Measurements from ENCODE around the gene FIGNL2.
"Not testable (repeated sequence)": the region's sequence is repeated elsewhere in the genome, so short reads cannot be mapped to it uniquely, and the experiment has no call there.

Gene FIGNL2

DNA sequence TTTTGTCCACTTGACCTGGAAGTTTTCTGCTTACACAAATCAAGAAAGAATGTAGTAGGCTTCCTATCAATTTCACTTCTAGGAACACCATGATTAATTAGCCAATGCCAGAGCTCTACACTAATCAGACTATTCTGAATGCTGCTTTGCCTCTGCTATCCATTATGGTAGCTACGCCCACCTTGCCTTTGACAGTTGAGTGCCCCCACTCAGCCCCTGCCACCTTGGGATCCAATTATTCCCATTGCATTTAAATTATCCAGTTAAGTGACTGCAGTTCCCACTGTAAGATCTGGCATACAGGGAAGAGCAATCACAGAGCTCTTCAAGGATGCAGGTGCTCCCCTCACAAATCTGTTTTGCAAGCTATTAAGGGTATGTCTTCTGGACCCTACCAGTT is 47.5 kb downstream of the FIGNL2 start:
- no peak overlapping the region for H3K27ac Mint-ChIP-seq
- no peaks in the 10 kb centered on the region for H3K4me1 Mint-ChIP-seq (ENCODE audit: low read depth in 2 of 2)
- H3K27me3 Mint-ChIP-seq = peaks cover 0 to 2% of the 10 kb centered on the region in 2 donors
- no peaks in the 10 kb centered on the region for H3K36me3 Mint-ChIP-seq (ENCODE audit: insufficient read depth)
- no peak overlapping the region for H3K4me3 Mint-ChIP-seq
- DNase-seq (no peak), ATAC-seq (replicated peaks) (no peak)
- no peaks in the 10 kb centered on the region for H3K9me3 Mint-ChIP-seq

- Mint-ChIP-seq H3K4me3 (no peak overlapping the region), H3K27ac (no peak overlapping the region), H3K9me3 (no peaks in the 10 kb centered on the region), H3K27me3 (no peaks in the 10 kb centered on the region), H3K36me3 (ENCODE audit: insufficient read depth) (no peaks in the 10 kb centered on the region), H3K4me1 (ENCODE audit: low read depth in 2 of 2) (no peaks in the 10 kb centered on the region)
- DNase-seq (no peak), ATAC-seq (replicated peaks) (no peak)
Measured at GRCh38 chr12:51798501-51798900, 50.0 kb downstream of the FIGNL2 start.

DNA sequence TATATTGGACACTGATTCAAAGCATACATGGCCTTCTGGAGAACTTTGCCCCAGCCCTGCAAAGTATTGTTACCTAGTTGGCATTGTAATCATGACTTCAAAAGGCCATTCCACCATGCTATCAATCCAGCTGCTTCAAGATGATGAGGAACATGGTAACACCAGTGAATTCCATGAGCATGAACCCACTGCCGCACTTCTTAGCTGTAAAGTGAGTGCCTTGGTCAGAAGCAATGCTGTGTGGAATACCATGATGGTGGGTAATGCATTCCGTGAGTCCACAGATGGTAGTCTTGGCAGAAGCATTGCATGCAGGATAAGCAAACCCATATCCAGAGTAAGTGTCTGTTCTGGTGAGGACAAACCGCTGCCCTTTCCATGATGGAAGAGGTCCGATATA is 50.5 kb downstream of the FIGNL2 start:
- not testable (repeated sequence) for H3K36me3 Mint-ChIP-seq (ENCODE audit: insufficient read depth); DNase-seq; H3K9me3 Mint-ChIP-seq; H3K27ac Mint-ChIP-seq; ATAC-seq (replicated peaks); H3K4me3 Mint-ChIP-seq; H3K4me1 Mint-ChIP-seq (ENCODE audit: low read depth in 2 of 2); H3K27me3 Mint-ChIP-seq

GRCh38 chr12:51797301-51797700 is 51.2 kb downstream of the FIGNL2 start:
- H3K9me3 Mint-ChIP-seq = no peaks in the 10 kb centered on the region
- no peak overlapping the region for H3K4me3 Mint-ChIP-seq
- H3K36me3 Mint-ChIP-seq (ENCODE audit: insufficient read depth) = no peaks in the 10 kb centered on the region
- H3K27me3 Mint-ChIP-seq = no peaks in the 10 kb centered on the region
- H3K4me1 Mint-ChIP-seq (ENCODE audit: low read depth in 2 of 2) = no peaks in the 10 kb centered on the region
- DNase-seq (no peak), ATAC-seq (replicated peaks) (no peak)
- H3K27ac Mint-ChIP-seq = no peak overlapping the region

DNA sequence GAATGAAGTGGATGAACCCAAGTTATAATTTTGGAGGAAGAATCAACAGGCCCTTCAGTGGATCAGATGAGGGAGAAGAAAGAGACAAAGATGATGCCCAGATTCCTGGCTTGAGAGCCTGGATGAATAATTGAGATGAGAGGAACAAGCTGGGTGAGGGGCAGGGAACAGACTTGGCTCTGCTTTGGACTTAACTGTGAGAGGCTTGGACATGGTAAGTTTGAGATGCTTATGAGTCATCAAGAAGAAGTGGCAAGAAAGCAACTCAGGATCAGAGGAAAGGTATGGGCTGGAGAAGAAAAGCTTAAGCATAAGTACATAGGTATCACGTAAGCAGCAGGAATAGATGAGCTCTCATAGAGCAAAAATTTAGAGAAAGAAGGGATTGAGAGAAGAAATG is 55.3 kb downstream of the FIGNL2 start:
- no peaks in the 10 kb centered on the region for H3K9me3 Mint-ChIP-seq
- H3K4me1 Mint-ChIP-seq (ENCODE audit: low read depth in 2 of 2) = no peaks in the 10 kb centered on the region
- ATAC-seq (replicated peaks) (no peak), DNase-seq (no peak)
- H3K27ac Mint-ChIP-seq = no peak overlapping the region
- no peaks in the 10 kb centered on the region for H3K36me3 Mint-ChIP-seq (ENCODE audit: insufficient read depth)
- no peaks in the 10 kb centered on the region for H3K27me3 Mint-ChIP-seq
- H3K4me3 Mint-ChIP-seq = no peak overlapping the region

DNA sequence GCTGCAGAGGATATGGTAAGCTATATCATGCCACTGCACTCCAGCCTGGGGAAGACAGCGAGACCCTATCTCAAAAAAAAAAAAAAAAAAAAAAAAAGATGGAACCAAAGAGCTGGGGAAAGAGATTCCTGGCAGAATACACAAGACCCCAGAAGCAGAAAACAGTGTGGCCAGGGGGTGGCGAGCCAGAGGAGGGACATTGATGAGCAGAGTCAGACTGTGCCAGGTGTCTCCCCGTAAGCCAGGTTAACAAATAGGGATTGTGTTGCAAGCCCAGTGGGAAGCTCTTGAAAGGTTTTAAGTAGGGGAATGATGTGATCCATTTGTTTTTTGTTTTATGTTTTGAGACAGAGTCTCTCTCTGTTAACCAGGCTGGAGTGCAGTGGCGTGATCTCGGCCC is 56.1 kb downstream of the FIGNL2 start:
- DNase-seq (no peak), ATAC-seq (replicated peaks) (no peak)
- H3K36me3 Mint-ChIP-seq (ENCODE audit: insufficient read depth) = no peaks in the 10 kb centered on the region
- no peaks in the 10 kb centered on the region for H3K4me1 Mint-ChIP-seq (ENCODE audit: low read depth in 2 of 2)
- no peak overlapping the region for H3K4me3 Mint-ChIP-seq
- peak overlapping the region in 1 of 2 donors; percentile 38 for H3K27ac Mint-ChIP-seq
- no peaks in the 10 kb centered on the region for H3K9me3 Mint-ChIP-seq
- no peaks in the 10 kb centered on the region for H3K27me3 Mint-ChIP-seq

- ATAC-seq (replicated peaks) (no peak), DNase-seq (no peak)
- H3K27me3 Mint-ChIP-seq = peaks cover 0 to 7% of the 10 kb centered on the region in 2 donors
- H3K4me3 Mint-ChIP-seq = no peak overlapping the region
- no peaks in the 10 kb centered on the region for H3K36me3 Mint-ChIP-seq (ENCODE audit: insufficient read depth)
- H3K4me1 Mint-ChIP-seq (ENCODE audit: low read depth in 2 of 2) = no peaks in the 10 kb centered on the region
- no peaks in the 10 kb centered on the region for H3K9me3 Mint-ChIP-seq
- no peak overlapping the region for H3K27ac Mint-ChIP-seq
Measured at GRCh38 chr12:51788876-51789275, 59.6 kb downstream of the FIGNL2 start.

DNA sequence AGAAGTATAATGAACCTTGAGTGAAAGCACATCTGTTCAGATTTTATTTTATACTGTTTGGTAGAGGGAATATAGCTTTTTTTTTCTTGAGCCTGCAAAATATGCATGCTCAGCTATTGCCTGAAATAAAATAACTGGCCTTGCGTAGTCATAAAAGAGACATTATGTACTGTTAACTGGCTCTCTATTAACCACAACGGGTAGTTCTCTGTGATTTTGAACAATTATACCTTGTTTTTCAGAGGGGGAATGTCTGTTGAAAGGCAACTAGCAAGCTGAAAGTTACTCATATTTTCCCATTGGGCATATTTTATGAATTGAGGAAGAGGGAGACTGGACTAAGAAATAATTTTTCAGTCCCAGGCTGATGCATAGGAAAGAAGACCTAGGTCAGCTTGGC is 62.6 kb downstream of the FIGNL2 start:
- Mint-ChIP-seq H3K4me1 (ENCODE audit: low read depth in 2 of 2) (no peaks in the 10 kb centered on the region), H3K36me3 (ENCODE audit: insufficient read depth) (no peaks in the 10 kb centered on the region), H3K4me3 (no peak overlapping the region), H3K9me3 (no peaks in the 10 kb centered on the region), H3K27ac (no peak overlapping the region), H3K27me3 (peaks cover under 1 to 22% of the 10 kb centered on the region in 2 donors)
- ATAC-seq (replicated peaks) (no peak), DNase-seq (no peak)

GRCh38 chr12:51784688-51785087 is 63.8 kb downstream of the FIGNL2 start:
- ATAC-seq (replicated peaks) = no peak

GRCh38 chr12:51779876-51780275 is 68.6 kb downstream of the FIGNL2 start:
- H3K36me3 Mint-ChIP-seq (ENCODE audit: insufficient read depth) = peaks cover 4% of the 10 kb centered on the region
- no peak overlapping the region for H3K27ac Mint-ChIP-seq
- H3K4me1 Mint-ChIP-seq (ENCODE audit: low read depth in 2 of 2) = no peaks in the 10 kb centered on the region
- DNase-seq = no peak
- no peak overlapping the region for H3K4me3 Mint-ChIP-seq
- no peaks in the 10 kb centered on the region for H3K9me3 Mint-ChIP-seq
- ATAC-seq (replicated peaks) = no peak
- H3K27me3 Mint-ChIP-seq = peaks cover 8 to 20% of the 10 kb centered on the region in 2 donors

More at GRCh38 chr12:51784688-51785087, 63.8 kb downstream of the FIGNL2 start:
- Mint-ChIP-seq H3K4me1 (ENCODE audit: low read depth in 2 of 2) (no peaks in the 10 kb centered on the region), H3K9me3 (no peaks in the 10 kb centered on the region), H3K27me3 (peaks cover 8 to 27% of the 10 kb centered on the region in 2 donors), H3K27ac (no peak overlapping the region), H3K36me3 (ENCODE audit: insufficient read depth) (no peaks in the 10 kb centered on the region), H3K4me3 (no peak overlapping the region)
- no peak for DNase-seq

DNA sequence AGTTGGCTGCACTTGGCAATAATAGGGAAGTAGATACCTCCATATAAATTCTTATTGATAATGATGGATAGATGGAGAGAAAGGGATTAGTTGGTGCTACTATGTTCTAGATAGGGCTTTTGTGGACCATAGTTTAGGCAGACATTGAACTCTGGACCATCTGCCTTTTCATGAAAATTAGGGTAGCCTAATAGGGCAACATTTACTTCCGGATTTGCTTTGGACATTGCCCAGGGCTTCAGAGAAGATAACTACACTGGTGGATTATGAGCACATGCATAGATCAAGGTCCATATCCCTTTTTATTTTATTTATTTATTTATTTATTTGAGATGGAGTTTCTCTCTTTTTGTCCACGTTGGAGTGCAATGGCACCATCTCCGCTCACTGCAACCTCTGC is 70.5 kb downstream of the FIGNL2 start:
- H3K4me1 Mint-ChIP-seq (ENCODE audit: low read depth in 2 of 2) = no peaks in the 10 kb centered on the region
- H3K27me3 Mint-ChIP-seq = peaks cover 8 to 18% of the 10 kb centered on the region in 2 donors
- H3K27ac Mint-ChIP-seq = no peak overlapping the region
- no peaks in the 10 kb centered on the region for H3K9me3 Mint-ChIP-seq
- H3K4me3 Mint-ChIP-seq = no peak overlapping the region
- DNase-seq = no peak
- no peak for ATAC-seq (replicated peaks)
- H3K36me3 Mint-ChIP-seq (ENCODE audit: insufficient read depth) = peaks cover 6% of the 10 kb centered on the region

- no peak overlapping the region for H3K27ac Mint-ChIP-seq
- no peak overlapping the region for H3K4me3 Mint-ChIP-seq
- no peak for DNase-seq
- ATAC-seq (replicated peaks) = no peak
- H3K36me3 Mint-ChIP-seq (ENCODE audit: insufficient read depth) = peaks cover 6% of the 10 kb centered on the region
- H3K27me3 Mint-ChIP-seq = peaks cover 8 to 13% of the 10 kb centered on the region in 2 donors
- H3K9me3 Mint-ChIP-seq = no peaks in the 10 kb centered on the region
- H3K4me1 Mint-ChIP-seq (ENCODE audit: low read depth in 2 of 2) = no peaks in the 10 kb centered on the region
Measured at GRCh38 chr12:51777457-51777856, 71.1 kb downstream of the FIGNL2 start.

DNA sequence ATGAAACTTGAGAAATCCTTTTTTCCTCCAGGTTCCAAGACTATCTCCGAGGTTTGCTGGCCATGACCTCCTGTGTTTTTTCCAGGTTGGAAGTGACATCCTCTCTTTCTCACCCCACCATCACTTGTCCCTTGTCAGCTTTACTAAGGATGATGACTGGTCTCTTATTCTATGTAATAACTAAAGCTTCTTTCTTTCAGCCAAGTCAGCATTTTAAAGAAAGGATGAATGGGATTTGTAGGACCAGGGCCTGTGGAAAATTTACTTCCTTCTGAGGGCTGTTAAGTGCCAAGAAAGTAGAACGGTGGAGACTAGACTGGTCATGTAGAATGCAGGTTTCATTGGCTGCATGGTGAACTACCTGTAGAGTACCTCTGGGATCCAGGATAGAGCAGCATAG is 73.6 kb downstream of the FIGNL2 start:
- H3K27me3 Mint-ChIP-seq = peaks cover 0 to 18% of the 10 kb centered on the region in 2 donors
- H3K27ac Mint-ChIP-seq = no peak overlapping the region
- H3K4me3 Mint-ChIP-seq = no peak overlapping the region
- H3K9me3 Mint-ChIP-seq = no peaks in the 10 kb centered on the region
- peaks cover 6% of the 10 kb centered on the region for H3K36me3 Mint-ChIP-seq (ENCODE audit: insufficient read depth)
- no peak for ATAC-seq (replicated peaks)
- DNase-seq = no peak
- H3K4me1 Mint-ChIP-seq (ENCODE audit: low read depth in 2 of 2) = no peaks in the 10 kb centered on the region

DNA sequence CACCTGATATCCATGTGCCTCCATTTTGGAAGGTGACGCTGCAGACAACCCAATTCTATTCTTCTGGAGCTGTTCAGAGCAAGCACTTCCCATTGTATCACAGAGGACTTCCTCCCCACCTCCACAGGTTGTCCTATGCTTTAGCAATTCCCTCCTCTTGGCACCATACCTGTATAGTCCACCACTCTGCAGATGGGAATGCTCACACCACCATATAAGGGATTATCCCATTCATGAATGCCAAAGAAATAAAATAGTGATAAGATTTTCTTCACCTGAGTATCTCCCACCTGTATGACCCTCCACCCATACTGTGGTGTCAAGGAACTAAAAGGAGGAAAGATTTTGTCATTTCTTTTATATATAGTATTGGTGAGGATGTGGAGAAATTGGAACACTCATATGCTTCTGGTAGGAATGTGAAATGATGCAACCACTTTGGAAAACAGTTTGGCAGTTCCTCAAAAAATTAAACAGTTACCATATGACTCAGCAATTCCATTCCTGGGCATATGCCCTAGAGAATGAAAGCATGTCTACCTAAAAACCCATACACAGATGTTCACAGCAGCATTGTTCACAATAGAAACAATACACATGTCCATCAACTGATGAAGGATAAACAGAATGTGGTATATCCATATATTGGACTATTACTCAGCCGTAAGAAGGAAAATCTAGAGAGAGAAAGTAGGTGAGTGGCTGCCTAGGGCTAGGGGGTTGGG is 75.2 kb downstream of the FIGNL2 start:
- ATAC-seq (replicated peaks) (no peak), DNase-seq (no peak)
- Mint-ChIP-seq H3K36me3 (ENCODE audit: insufficient read depth) (peaks cover 6% of the 10 kb centered on the region), H3K4me1 (ENCODE audit: low read depth in 2 of 2) (no peaks in the 10 kb centered on the region), H3K27ac (no peak overlapping the region), H3K9me3 (no peaks in the 10 kb centered on the region), H3K4me3 (no peak overlapping the region), H3K27me3 (peaks cover 0 to 24% of the 10 kb centered on the region in 2 donors)
